CD4-positive, alpha-beta T cell treated with Interleukin-17A for 1 hour (primary cell): ENCODE data around the gene LIPC.

Experiments
- DNase-seq: peaks from one replicate; pipeline ENCODE4 v3.0.0-alpha.2; 2020

LIPC gene

GRCh38 chr15:58431221-58432149, at the start of gene LIPC:
Gene LIPC, plus strand, starts transcription at chr15:58431991. Its CDS starts 42 bp downstream, at chr15:58432033.
- DNase-seq = no peak

GRCh38 chr15:58383876-58384275, 47.9 kb upstream of the LIPC start:
- DNase-seq = no peak

- DNase-seq = no peak
Observed at GRCh38 chr15:58384667-58385066, 47.1 kb upstream of the LIPC start.

GRCh38 chr15:58386081-58386480, 45.7 kb upstream of the LIPC start:
- no peak for DNase-seq

- DNase-seq = no peak
Observed at GRCh38 chr15:58386641-58387040, 45.1 kb upstream of the LIPC start.

GRCh38 chr15:58387130-58387529, 44.7 kb upstream of the LIPC start:
- no peak for DNase-seq

- DNase-seq = no peak
Observed at GRCh38 chr15:58388211-58388610, 43.6 kb upstream of the LIPC start.

GRCh38 chr15:58390118-58390517, 41.7 kb upstream of the LIPC start:
- DNase-seq = no peak

- DNase-seq = no peak
Observed at GRCh38 chr15:58390655-58391054, 41.1 kb upstream of the LIPC start.

- no peak for DNase-seq
Observed at GRCh38 chr15:58391088-58391487, 40.7 kb upstream of the LIPC start.

- DNase-seq = no peak
Observed at GRCh38 chr15:58392141-58392540, 39.6 kb upstream of the LIPC start.

GRCh38 chr15:58392611-58393161, 39.1 kb upstream of the LIPC start:
- DNase-seq = no peak

- DNase-seq = no peak
Observed at GRCh38 chr15:58393241-58393662, 38.5 kb upstream of the LIPC start.

GRCh38 chr15:58396181-58396580, 35.6 kb upstream of the LIPC start:
- DNase-seq = no peak

GRCh38 chr15:58398071-58398470, 33.7 kb upstream of the LIPC start:
- DNase-seq = no peak

GRCh38 chr15:58398643-58399042, 33.1 kb upstream of the LIPC start:
- no peak for DNase-seq

GRCh38 chr15:58399739-58400138, 32.1 kb upstream of the LIPC start:
- no peak for DNase-seq

- no peak for DNase-seq
Observed at GRCh38 chr15:58401276-58401675, 30.5 kb upstream of the LIPC start.

- no peak for DNase-seq
Observed at GRCh38 chr15:58401991-58402649, 29.7 kb upstream of the LIPC start.

- no peak for DNase-seq
Observed at GRCh38 chr15:58403581-58403980, 28.2 kb upstream of the LIPC start.

- no peak for DNase-seq
Observed at GRCh38 chr15:58404020-58404419, 27.8 kb upstream of the LIPC start.

- DNase-seq = no peak
Observed at GRCh38 chr15:58404722-58405121, 27.1 kb upstream of the LIPC start.

- DNase-seq = no peak
Observed at GRCh38 chr15:58405865-58406264, 25.9 kb upstream of the LIPC start.

GRCh38 chr15:58406811-58407210, 25.0 kb upstream of the LIPC start:
- DNase-seq = no peak
